ENCODE results near the gene BAZ1A.
A peak's percentile ranks its signal among the peaks of the same experiment; 100 is the strongest.

BAZ1A gene, protein sequence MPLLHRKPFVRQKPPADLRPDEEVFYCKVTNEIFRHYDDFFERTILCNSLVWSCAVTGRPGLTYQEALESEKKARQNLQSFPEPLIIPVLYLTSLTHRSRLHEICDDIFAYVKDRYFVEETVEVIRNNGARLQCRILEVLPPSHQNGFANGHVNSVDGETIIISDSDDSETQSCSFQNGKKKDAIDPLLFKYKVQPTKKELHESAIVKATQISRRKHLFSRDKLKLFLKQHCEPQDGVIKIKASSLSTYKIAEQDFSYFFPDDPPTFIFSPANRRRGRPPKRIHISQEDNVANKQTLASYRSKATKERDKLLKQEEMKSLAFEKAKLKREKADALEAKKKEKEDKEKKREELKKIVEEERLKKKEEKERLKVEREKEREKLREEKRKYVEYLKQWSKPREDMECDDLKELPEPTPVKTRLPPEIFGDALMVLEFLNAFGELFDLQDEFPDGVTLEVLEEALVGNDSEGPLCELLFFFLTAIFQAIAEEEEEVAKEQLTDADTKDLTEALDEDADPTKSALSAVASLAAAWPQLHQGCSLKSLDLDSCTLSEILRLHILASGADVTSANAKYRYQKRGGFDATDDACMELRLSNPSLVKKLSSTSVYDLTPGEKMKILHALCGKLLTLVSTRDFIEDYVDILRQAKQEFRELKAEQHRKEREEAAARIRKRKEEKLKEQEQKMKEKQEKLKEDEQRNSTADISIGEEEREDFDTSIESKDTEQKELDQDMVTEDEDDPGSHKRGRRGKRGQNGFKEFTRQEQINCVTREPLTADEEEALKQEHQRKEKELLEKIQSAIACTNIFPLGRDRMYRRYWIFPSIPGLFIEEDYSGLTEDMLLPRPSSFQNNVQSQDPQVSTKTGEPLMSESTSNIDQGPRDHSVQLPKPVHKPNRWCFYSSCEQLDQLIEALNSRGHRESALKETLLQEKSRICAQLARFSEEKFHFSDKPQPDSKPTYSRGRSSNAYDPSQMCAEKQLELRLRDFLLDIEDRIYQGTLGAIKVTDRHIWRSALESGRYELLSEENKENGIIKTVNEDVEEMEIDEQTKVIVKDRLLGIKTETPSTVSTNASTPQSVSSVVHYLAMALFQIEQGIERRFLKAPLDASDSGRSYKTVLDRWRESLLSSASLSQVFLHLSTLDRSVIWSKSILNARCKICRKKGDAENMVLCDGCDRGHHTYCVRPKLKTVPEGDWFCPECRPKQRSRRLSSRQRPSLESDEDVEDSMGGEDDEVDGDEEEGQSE (N-terminal part only)
- total RNA-seq = 153 to 178 reads per million in 2 donors

DNA sequence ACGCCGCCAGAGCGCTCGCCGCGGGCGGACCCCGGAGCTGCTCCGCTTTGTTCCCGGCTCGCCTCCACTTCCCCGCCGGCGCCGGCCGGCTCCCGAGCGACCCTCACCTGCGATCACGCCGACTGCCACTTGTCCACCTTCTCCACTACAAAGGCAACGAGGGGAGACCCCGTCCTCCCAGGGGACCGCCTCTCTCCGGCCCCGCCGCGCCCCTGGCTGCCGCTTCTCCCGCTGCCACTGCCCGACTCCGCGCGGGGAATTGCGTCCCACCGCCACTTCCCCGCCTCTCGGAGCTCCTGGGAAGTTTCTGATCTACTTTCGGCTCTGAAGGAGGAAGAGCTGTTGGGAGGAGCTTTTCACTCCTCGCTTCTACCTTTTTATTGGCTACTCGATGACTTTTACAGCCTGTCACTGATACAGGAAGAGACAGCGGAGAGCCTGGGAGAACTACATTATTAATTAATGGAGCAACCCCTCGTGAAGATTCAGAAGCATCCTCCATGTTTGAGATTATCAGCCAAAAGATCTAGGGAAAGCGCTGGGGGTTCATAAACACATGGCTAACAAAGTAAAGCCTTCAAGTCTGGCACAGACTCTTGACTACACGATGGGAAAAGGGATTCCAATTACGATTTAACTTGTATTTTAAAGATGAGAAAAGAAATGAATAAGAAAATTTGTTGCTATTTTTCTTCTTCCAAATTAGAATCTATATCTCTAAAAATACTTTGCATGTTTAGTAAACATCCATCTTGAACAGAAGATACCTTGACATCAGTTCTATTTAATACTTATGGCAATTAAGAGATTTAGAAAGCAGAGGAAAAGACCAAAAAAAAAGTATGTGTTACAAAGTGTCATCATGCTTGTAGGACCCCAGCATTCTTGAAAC, at the start of gene BAZ1A:
BAZ1A (minus strand) TSS at position 330 of the 892 bp plus-strand sequence. CDS start 756 bp downstream, outside the sequence.
- peak; percentile 20 for DNase-seq

DNA sequence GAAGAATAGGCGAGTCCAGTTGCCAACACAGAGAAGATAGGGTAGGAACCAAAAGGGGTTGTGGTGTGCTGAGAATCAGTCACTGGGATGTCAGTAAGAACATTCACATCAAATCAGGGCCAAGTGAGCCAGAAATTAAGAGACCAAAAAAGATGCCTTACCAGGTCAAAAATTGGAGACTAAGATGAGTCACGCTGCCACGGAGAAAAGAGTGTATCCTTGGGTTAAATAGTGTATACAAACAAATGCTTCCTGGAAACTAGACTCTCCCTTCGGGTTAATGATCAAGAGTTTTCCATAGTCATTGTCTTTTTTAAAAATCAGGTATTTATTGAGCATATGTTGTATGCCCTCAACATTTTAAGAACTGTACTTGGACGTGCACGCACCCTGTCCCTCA, 45.2 kb upstream of the BAZ1A start:
- DNase-seq = no peak

DNA sequence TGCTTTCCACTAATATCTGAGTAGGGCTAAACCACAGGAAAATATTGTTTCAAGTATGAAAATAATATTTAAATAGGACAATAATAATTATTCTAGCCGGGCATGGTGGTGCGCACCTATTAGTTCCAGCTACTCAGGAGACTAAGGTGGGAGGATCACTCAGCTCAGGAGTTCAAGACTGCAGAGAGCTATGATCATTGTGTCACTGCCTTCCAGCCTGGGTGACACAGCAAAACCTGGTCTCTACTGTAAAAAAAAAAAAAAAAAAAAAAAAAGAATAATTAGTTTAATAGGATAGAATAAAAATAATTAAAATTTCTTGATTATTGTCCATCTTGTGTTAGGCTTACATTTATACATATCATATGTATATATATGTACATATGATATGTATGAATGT, 38.5 kb upstream of the BAZ1A start:
- DNase-seq = no peak

DNA sequence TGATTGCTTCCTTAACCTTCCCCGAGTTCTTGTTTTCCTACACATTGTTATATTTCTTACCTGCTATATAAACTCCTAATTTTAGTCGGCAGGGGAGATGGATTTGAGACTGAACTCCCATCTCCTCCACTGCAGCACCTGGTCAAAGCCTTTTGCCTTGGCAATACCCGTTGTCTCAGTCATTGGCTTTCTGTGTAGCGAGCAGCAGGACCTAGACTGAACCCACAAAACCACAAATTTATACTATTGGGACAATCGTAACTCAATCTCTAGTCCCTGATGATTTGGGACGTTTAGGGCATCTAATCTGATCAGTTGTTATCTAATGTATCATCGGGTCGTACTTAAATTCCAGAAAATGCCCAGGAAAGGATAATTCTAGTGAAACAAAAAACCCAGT, 37.8 kb upstream of the BAZ1A start:
- DNase-seq = no peak

DNA sequence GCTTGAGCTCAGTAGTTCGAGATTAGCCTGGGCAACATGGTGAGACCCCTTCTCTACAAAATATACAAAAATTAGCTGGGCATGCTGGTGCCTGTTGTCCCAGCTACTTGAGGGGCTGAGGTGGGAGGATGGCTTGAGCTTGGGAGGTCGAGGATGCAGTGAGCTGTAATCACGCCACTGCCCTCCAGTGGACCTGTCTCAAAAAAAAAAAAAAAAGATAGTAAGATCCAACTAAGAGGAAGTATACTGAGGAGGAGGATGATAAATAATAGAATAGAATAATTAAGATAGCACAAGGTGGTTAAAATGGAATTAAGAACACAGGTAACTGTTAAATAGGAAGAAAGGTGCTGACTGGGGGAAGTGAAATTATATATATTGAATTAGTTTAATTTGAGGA, 37.0 kb upstream of the BAZ1A start:
- no peak for DNase-seq

DNA sequence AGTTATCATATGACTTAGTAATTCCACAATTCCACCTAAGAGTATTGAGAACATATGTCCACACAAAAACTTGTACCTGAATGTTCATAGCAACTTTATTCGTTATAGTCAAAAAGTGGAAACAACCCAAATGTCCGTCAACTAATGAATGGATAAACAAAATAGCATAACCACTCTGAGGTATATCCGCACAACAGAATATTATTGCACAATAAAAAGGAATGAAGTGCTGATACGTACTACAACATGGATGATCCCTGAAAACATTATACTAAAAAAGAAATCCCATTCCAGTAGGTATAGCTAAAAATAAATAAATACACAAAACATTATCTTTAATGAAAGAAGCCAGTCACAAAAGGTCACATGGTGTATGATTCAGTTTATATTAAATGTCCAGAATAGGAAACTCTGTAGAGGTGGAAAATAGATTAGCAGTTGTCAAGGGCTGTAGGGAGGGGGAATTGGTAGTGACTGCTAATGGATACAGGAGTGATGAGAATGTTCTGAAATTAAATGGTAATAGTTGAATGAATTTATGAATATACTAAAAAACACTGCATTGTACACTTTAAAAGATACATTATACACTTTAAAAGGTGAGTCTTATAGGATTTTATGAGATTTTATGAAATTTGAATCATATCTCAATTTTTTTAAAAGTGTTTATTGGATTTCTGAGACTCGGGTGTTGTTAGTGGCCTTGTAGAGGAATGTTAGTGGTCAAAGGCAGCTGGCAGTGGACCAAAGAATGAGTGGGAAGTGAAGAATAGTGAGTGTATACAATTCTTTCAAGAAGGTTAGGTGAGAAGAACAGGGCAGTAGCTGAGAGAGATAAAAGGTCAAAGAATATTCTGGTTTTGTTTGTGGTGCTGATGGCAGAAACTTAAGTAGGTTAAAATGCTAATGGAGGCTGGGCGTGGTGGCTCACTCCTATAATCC, 36.3 kb upstream of the BAZ1A start:
- no peak for DNase-seq

DNA sequence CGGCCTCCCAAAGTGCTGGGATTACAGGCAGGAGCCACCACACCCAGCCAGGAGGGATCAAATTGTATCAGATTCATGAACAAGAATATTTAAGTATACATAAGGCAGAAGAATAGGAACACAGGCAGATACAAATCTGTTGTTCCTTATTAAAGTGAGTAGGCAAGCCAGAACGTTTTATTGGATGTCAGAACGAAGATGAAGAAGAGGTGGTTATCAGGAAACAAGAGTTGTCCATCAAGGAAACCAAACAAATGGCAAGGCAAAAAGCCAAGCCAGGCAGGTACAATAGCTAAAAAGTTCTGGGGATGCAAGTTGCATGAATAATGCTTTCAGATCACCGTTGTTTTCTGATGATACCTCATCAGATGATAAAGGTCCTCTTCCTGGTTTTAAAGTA, 31.1 kb upstream of the BAZ1A start:
- no peak for DNase-seq

DNA sequence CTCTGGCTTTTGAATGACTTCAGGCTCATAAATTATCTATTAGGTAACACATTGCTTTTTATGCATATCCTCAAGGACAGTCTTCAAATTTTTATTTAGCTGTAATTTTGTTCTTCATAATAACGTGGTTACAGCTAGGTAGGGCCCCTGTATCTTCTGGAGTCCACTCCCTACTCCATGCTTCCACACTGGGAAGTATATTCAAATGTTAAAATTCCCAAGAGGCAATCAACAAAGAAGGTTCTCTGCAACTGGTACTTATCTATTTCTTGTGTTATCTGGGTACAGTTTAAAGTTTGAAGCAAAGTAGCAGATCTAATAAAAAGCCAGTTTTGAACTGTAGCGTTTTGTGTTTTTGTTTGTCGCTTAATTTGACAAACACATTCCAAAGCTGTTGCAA, 20.1 kb upstream of the BAZ1A start:
- DNase-seq = no peak

DNA sequence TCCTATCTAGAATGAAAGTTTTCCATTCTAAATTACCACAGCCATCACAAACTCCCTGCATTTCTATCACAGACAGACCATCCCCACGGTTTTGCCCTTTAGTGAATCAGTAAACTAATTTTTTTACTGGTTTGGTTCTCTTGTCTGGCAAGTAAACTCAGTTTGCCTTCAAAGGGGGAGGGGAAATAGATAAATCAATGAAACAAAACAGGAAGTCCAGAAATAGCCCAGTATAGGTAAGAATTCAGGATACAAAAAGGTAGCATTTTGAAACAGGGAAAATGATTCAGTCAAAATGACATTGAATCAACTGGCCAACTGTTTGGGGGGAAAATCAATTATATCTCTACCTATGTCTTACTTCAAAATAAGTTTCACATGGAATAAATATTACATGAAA, 15.8 kb upstream of the BAZ1A start:
- no peak for DNase-seq

DNA sequence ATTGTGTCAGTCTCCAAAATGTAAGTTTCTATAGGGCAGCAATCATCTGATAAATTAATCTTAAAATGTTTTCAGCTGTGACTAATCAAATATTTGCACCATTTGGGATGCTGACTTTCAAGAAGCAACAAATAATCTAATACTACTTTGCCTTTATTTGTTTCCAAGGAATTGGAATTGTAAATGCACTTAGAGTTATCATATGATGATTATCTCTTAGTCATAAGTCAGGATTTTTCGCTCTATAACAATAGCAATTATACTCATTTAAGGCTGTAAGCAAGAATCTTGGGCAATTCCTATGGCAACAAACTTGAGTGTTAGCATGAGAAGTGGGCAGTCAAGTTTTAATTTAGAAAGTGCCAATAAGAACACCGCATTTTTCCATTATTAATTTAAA, 13.0 kb upstream of the BAZ1A start:
- DNase-seq = no peak

DNA sequence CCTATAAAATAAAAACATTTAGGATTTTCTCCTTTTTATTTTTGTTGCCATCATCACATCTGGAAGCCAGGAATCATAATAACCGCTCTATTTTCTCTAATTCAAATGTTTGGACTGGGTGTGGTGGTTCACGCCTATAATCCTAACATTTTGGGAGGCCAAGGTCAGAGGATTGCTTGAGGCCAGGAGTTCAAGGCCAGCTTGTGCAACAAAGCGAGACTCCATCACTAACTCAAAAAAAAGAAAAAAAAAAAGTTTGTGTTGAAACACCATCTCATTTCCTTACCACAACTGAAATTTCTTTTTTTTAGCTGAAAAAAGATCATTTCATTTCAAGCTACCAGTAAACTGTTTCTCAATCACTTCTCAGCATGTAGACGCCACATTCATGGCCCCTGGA, 8.8 kb upstream of the BAZ1A start:
- no peak for DNase-seq

DNA sequence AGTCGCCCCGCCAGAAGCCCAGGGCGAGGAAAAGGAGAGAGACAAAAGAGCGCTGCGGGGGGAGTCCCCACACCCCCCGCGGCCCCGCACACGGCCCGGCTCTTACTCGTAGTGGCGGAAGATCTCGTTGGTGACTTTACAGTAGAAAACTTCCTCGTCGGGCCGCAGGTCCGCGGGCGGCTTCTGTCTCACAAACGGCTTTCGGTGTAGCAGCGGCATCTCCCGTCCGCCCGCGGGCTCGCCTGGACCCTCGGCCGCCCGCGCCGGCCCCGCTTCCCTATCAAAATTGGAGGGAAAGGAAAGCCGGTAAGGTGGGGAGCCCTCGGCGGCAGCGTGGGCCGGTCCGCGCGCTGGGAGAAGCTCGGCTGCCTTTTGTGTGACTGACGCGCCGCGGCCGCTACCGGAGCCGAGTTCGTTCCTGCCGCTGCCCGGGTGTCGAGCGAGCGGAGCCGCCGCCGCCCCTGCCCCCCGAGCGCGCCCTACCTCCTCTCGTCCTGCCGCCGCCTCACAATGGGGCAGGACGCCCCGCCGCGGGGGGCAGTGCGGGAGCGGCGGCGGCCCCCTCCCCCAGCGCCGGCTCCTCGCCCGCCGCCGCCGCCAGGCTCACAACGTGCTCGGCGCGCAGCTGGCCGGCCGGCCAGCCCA, 652 bp downstream of the BAZ1A start:
- DNase-seq = peak; percentile 33

DNA sequence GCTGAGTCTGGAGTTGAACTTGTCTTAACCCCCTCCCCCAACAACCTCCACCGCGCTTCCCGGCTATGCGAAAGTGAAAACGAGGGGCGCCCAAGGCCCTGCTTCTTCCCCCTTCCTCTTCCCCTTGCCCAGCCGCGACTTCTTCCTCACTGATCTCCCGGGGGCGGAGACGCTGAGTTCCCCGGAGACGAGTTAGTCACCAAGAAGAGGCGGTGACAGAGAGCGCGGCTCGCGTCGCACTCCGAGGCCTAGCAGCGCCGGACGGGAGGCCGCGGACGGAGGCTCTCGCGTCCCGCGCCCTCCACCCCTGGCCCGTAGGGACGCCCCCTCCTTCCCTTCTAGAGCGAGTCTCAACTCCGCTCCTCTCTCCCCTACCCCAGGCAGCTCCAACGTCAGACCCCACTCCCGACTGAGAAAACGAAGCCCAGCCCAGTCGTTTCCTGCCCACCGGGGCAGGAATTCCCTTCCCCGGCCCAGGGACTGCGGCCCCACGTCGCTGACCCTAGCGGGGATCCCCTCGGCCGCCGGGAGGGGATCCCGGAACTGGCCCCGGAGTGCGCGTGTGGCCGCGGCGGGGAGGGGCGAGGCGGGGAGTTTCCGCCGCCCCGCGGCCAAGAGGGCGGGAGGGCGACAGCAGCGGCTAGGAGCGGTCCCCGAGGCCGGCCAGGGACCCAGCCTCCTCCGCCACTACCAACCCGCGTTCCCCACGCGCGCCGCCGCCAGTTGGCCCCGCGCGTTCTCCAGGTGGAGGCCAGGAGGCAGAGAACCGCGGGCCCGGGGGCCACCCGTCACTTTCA, 1.4 kb downstream of the BAZ1A start:
- peak; percentile 77 for DNase-seq

DNA sequence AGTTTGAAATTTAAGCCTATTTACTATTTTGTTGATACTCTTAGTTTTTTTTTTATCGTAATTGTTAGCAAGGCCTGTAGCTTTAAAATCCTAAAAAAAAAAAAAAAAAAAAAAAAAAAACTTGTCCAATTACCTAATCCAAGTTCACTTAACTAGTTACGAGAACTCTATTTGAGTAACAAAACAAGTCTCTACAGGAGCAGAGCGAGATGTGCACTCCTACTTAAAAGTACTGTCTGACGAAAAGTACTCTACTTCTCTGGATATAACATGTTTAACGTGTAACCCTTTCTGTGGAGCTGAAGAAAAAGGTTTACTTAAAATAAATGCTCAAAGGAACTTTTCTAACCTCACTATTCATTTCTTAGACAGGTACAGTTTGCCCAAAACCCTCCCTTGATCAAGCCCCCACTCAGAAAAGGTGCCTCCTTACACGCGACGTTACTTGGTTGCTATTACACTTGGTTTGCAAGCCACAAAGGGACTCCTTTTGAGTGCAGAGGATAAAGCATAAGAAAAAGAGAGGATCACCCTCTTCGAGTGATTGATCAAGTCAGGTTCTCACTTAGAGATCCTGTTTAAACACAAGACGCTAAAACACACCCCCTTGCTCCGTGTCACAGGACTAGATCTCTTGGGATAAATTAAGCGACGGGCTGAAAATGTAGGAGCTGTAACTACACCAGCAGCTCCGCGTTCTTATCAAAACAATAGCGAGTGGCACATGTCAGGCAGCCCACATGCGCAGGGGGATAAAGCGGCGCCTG, 2.2 kb downstream of the BAZ1A start:
- no peak for DNase-seq

DNA sequence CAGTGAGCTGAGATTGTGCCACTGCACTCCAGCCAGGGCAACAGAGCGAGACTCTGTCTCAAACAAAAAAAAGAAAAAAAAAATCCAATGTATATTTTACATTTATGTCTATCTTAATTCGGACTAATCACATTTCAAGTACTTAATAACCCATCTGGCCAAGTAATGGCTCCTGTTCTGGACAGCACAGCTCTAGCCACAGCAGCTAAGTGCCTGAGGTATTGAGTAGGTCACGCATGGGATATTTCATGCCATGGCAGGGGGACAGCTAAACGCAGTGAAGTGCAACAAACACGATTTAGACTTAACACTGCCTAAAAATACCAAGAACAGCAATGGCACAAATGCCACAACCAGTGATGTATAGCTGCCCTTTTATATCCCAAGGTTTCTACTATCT, 8.0 kb downstream of the BAZ1A start:
- DNase-seq = no peak

DNA sequence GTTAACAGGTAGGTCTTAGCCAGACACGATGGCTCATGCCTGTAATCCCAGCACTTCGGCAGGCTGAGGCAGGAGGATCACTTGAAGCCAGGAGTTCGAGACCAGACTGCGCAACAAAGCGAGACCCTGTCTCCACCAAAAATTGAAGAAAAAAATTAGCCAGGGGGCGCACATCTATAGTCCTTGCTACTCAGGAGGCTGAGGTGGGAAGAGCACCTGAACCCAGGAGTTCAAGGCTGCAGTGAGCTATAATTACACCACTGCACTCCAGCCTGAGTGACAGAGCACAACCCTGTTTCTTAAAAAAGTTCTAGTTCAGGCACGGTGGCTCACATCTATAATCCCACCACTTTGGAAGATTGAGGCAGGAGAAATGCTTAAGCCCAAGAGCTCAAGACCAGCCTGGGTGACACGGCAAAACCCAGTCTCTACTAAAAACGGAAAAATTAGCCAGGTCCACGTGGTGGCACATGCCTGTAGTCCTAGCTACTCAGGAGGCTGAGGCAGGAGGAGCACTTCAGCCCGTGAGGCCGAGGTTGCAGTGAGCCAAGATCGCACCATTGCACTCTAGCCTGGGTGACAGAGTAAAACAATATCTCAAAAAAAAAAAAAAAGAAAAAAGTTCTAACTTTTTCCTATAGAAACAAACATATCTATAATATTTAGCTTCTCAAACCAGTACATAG, 9.1 kb downstream of the BAZ1A start:
- no peak for DNase-seq

DNA sequence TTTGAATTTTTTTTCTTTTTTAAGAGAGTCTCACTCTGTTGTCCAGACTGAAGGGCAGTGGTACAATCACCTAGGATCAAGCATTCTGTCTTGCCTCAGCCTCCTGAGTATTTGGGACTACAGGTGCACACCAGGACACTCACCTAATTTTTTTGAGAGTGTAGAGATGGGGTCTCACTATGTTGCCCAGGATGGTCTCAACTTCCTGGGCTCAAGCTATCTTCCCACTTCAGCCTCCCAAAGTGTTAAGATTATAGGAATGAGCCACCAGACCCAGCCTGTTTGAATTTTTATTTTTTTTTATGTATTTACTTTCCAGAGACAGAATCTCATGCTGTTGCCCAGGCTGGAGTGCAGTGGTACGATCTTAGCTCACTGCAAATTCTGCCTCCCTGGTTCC, 11.3 kb downstream of the BAZ1A start:
- no peak for DNase-seq

DNA sequence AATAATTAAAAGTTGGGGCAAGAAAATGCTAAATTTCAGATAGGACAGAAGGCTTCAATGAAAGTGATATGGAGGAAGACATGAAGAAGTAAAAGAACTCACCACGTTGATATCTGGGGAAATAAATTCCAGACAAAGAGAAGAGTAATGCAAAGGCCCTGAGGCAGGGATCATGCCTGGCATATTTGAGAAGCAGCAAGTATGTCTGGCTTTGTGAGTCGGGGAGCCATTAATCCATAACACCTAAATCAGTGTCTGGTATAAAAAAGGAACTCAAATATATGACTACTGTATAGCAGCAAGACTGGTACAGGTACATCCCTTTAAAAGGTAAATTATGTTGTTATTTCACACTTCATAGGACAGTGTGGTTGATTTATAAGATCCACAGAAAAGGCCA, 16.4 kb downstream of the BAZ1A start:
- no peak for DNase-seq
